GM12878 (cell line): ENCODE results near the gene AMPH. TPM values are rescaled to one million over a fixed set of nuclear protein-coding genes. Genes with fewer than 3 reads are reported as not detected.

Experiments
- ATAC-seq: fragments of 200-7000 bp; cut with Tn5 transposase; 3 replicates; pipeline ENCODE4 v1.9.1; 2020; ENCODE audit warnings: mild to moderate bottlenecking, moderate library complexity
- BruUV-seq: library from RNA; stranded (reverse); fragments of 400-500 nt; replicated peaks from 2 replicates; lab custom pipeline; 2021; lab: Mats Ljungman, UMichigan
- CTCF ChIA-PET: fragments of 300-600 bp; sonication (Branson Sonifier 250); formaldehyde crosslinking; extraction: SDS; loops from one replicate; lab custom pipeline; 2021; ENCODE audit warnings: inconsistent platforms; lab: Yijun Ruan, JAX
- POLR2A ChIA-PET: fragments of 350-600 bp; formaldehyde crosslinking; extraction: SDS; loops from one replicate; lab custom pipeline; 2021; ENCODE audit warnings: inconsistent platforms; lab: Charles Lee
- RAD21 ChIA-PET: fragments of 300-600 bp; sonication (Branson Sonifier 250); formaldehyde crosslinking; loops from one replicate; lab custom pipeline; 2023; ENCODE audit warnings: antibody characterized with exemption; ENCODE audit not compliant: unreplicated experiment; lab: Charles Lee
- SMC1A ChIA-PET: fragments of 300-600 bp; sonication (Branson Sonifier 250); formaldehyde crosslinking; loops from one replicate; lab custom pipeline; 2023; ENCODE audit not compliant: unreplicated experiment, uncharacterized antibody; lab: Charles Lee
- DNase-seq: peaks from one replicate; pipeline ENCODE4 v3.0.0-alpha.2; 2011; ENCODE audit warnings: low read depth, low spot score
- FAIRE-seq: peaks from 3 replicates; lab custom pipeline; 2011; peaks lifted over from hg19 to GRCh38; lab: Jason Lieb, UNC
- H2AFZ ChIP-seq: 2 replicates; pipeline ENCODE4 v1.6.0; 2011; ENCODE audit warnings: low read depth, low read length, control low read depth; ENCODE audit not compliant: control insufficient read depth
- H3K27ac ChIP-seq: 2 replicates; pipeline ENCODE4 v1.5.1; 2011; ENCODE audit warnings: control low read depth; ENCODE audit not compliant: control insufficient read depth, insufficient read depth
- H3K27me3 ChIP-seq, 2 experiments: replicated peaks in 1 of 2; 2 replicates each; pipeline versions ENCODE4 v1.6.0 to v1.6.1; 2011; ENCODE audit warnings: low read length in 1 of 2; ENCODE audit not compliant: control insufficient read depth in 2 of 2, insufficient read depth in 2 of 2
- H3K36me3 ChIP-seq, 2 experiments: 2 replicates each; pipeline ENCODE4 v1.5.1; 2011; ENCODE audit warnings: low read length in 1 of 2; ENCODE audit not compliant: control insufficient read depth in 2 of 2, insufficient read depth in 2 of 2
- H3K4me1 ChIP-seq: 2 replicates; pipeline ENCODE4 v1.6.1; 2011; ENCODE audit warnings: mild to moderate bottlenecking, low read length, moderate library complexity, mixed read lengths; ENCODE audit not compliant: control insufficient read depth, insufficient read depth
- H3K4me2 ChIP-seq: 2 replicates; pipeline ENCODE4 v1.6.0; 2011; ENCODE audit warnings: control low read depth; ENCODE audit not compliant: control insufficient read depth, insufficient read depth
- H3K4me3 ChIP-seq: fragments of 200-600 bp; sonication (generic); 2 replicates; pipeline ENCODE4 v1.5.1; 2016
- H3K79me2 ChIP-seq: 2 replicates; pipeline ENCODE4 v1.6.0; 2011; ENCODE audit warnings: low read length; ENCODE audit not compliant: control insufficient read depth, insufficient read depth
- H3K9ac ChIP-seq: 2 replicates; pipeline ENCODE4 v1.8.0; 2011; ENCODE audit warnings: low read length, control low read depth, mixed read lengths; ENCODE audit not compliant: control insufficient read depth, insufficient read depth
- H3K9me3 ChIP-seq: replicated peaks from 3 replicates; pipeline ENCODE4 v1.5.1; 2011; ENCODE audit warnings: mild to moderate bottlenecking, low read length; ENCODE audit not compliant: control insufficient read depth, insufficient read depth
- H4K20me1 ChIP-seq: 2 replicates; pipeline ENCODE4 v1.6.0; 2011; ENCODE audit not compliant: control insufficient read depth, insufficient read depth
- CBFB ChIP-seq: IDR thresholded peaks from 2 replicates; pipeline ENCODE4 v1.6.1; 2016; ENCODE audit warnings: antibody characterized with exemption, low read depth
- CREB1 ChIP-seq: IDR thresholded peaks from 2 replicates; pipeline ENCODE4 v1.6.1; 2012; ENCODE audit warnings: low read depth, mild to moderate bottlenecking, inconsistent platforms
- EED ChIP-seq: sonication (generic); IDR thresholded peaks from 2 replicates; pipeline ENCODE4 v1.6.1; 2016; ENCODE audit warnings: antibody characterized with exemption, low read depth
- EP300 ChIP-seq, 2 experiments: fragments of 150-350 bp in 1 of 2; IDR thresholded peaks; 2 replicates each; pipeline ENCODE4 v1.6.1; 2011 to 2012; ENCODE audit warnings: low read depth in 2 of 2, low read length in 2 of 2, borderline replicate concordance in 1 of 2, improper control_type of control experiment in 1 of 2, inconsistent platforms in 1 of 2; ENCODE audit not compliant: control insufficient read depth in 1 of 2
- GABPA ChIP-seq: IDR thresholded peaks from 2 replicates; pipeline ENCODE4 v1.6.1; 2014; ENCODE audit warnings: antibody characterized with exemption, low read depth, mild to moderate bottlenecking, inconsistent platforms
- IRF4 ChIP-seq: IDR thresholded peaks from 2 replicates; pipeline ENCODE4 v1.6.1; 2011; ENCODE audit warnings: low read depth, low read length
- MTA2 ChIP-seq: fragments of 450-650 bp; IDR thresholded peaks from 2 replicates; pipeline ENCODE4 v1.6.1; 2016; ENCODE audit warnings: low read depth, mild to moderate bottlenecking, moderate library complexity
- NFYA ChIP-seq: IDR thresholded peaks from 2 replicates; pipeline ENCODE4 v1.6.1; 2011; ENCODE audit warnings: low read depth, mild to moderate bottlenecking, low read length, improper control_type of control experiment, borderline replicate concordance
- NR2C2 ChIP-seq: IDR thresholded peaks from 2 replicates; pipeline ENCODE4 v1.6.1; 2011; ENCODE audit warnings: borderline replicate concordance, low read depth; ENCODE audit not compliant: control insufficient read depth, insufficient read length
- SIN3A ChIP-seq: IDR thresholded peaks from 2 replicates; pipeline ENCODE4 v1.6.1; 2012; ENCODE audit warnings: low read depth, low read length, improper control_type of control experiment
- TCF12 ChIP-seq: IDR thresholded peaks from 2 replicates; pipeline ENCODE4 v1.6.1; 2011; ENCODE audit warnings: low read depth, mild to moderate bottlenecking, low read length
- ZNF217 ChIP-seq: fragments of 450-650 bp; IDR thresholded peaks from 2 replicates; pipeline ENCODE4 v1.6.1; 2017; ENCODE audit warnings: antibody characterized with exemption, mild to moderate bottlenecking
- ZNF274 ChIP-seq: IDR thresholded peaks from one replicate; pipeline ENCODE4 v1.8.0; 2011; ENCODE audit not compliant: insufficient read length, insufficient read depth
- ZZZ3 ChIP-seq: IDR thresholded peaks from 2 replicates; pipeline ENCODE4 v1.6.1; 2011; ENCODE audit warnings: low read depth; ENCODE audit not compliant: control insufficient read depth, insufficient read length
- WGBS: methylation state at CpG from one replicate; pipeline ENCODE4 v1.1.6; 2016; ENCODE audit warnings: low lambda C conversion rate; ENCODE audit not compliant: insufficient replicate concordance, insufficient coverage; ENCODE audit errors: missing lambda C conversion rate; 5-methylcytosine and 5-hydroxymethylcytosine counted together
- in situ Hi-C: fragments of 300-500 bp; cut with MboI; formaldehyde crosslinking; loops from 9 replicates; pipeline ENCODE4 v1.14.3; 2018; ENCODE audit warnings: mixed read lengths
- intact Hi-C: fragments of 100-400 bp; cut with micrococcal nuclease; formaldehyde crosslinking; loops from one replicate; pipeline ENCODE4 v1.14.2; 2022; ENCODE audit not compliant: unreplicated experiment
- polyA plus RNA-seq, 11 experiments: library from polyadenylated mRNA; depleted of rRNA in 4 of 11; unstranded in 6 of 11; stranded (reverse) in 5 of 11; fragments of >200 nt; fragmentation: Nextera tagmentation in 4 of 11; fragmentation: Illumina TruSeq in 1 of 11; extraction: Ambion mirVana in 4 of 11; extraction: Trizol in 1 of 11; gene quantifications; 1 replicate in 1 of 11; 2 replicates in 10 of 11; pipeline versions ENCODE4 v1.2.1 to v1.2.3, GENCODE V29; 2011 to 2016; ENCODE audit warnings: inconsistent platforms in 2 of 11, missing spikeins in 2 of 11, low read depth in 1 of 11
- total RNA-seq, 4 experiments: library from RNA; depleted of rRNA in 3 of 4; stranded (reverse); fragments of >200 nt in 3 of 4; fragmentation: Illumina TruSeq in 1 of 4; extraction: Trizol in 1 of 4; gene quantifications; 2 replicates each; pipeline versions ENCODE4 v1.2.1 to v1.2.3, GENCODE V29; 2013 to 2021
- TF ChIP-seq, protein P1 (sequence below): IDR thresholded peaks from 2 replicates; pipeline ENCODE4 v1.6.1; 2012; ENCODE audit warnings: low read depth, low read length, improper control_type of control experiment
- TF ChIP-seq, protein P2 (sequence below): fragments of 450-650 bp; formaldehyde crosslinking; IDR thresholded peaks from 2 replicates; pipeline ENCODE4 v1.4.0; 2020; ENCODE audit warnings: mild to moderate bottlenecking, moderate library complexity

AMPH gene
- total and polyA plus RNA-seq, 10 of the 15 experiments (the other 5 are each of a cell fraction or from before 2014, with no cell fraction given) = 0.03 to 0.24 (median 0.08) TPM; not detected in 2

DNA sequence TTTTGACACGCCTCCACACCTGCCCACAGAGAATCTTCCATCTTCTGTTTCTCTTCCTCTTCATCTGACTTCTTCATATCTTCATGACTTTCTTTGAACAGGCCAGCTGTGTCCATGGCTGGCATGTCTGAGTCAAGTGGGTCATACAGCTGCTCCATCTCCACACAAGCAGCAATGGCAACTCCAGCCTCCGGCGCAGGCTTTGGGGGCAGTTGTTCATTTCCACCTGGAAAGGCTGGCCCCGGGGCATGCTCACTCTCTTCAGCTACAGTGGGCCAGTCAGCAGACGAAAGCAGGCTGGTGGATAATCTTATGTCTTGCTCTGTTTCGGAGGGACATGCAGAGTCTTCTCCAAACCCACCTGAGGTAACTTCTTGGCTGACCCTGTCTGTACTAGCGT, 202.1 kb downstream of the AMPH start:
- H3K4me2 ChIP-seq = no peak overlapping the region
- FAIRE-seq = no peak
- no peak overlapping the region for H3K9ac ChIP-seq
- H3K4me3 ChIP-seq = no peak overlapping the region
- ChIA-PET CTCF (interaction anchor here (0.8 to 2.1 kb wide), 2 partner anchors 9 to 30 kb away, joined by 3 to 5 read pairs; no protein-coding TSS in a partner anchor), RAD21 (no interaction called here), SMC1A (interaction anchor here (1.3 kb wide), 1 partner anchor 10 kb away, joined by 3 read pairs; no protein-coding TSS in a partner anchor)
- H2AFZ ChIP-seq = no peak overlapping the region
- no peaks in the 10 kb centered on the region for H3K27me3 ChIP-seq
- 41% methylated on average over 7 of the region's 7 CpGs for WGBS
- in situ Hi-C loops = no loop called here
- no peaks in the 10 kb centered on the region; the same call in 2 of the 3 replicates for H3K9me3 ChIP-seq
- intact Hi-C loops = no loop called here
- no peak for ATAC-seq
- no TSS peak for BruUV-seq
- no peaks in the 10 kb centered on the region for H4K20me1 ChIP-seq
- TF ChIP-seq GABPA (no peak), TCF12 (no peak), CBFB (no peak), SIN3A (no peak), NFYA (no peak), ZZZ3 (no peak), MTA2 (no peak), IRF4 (no peak), CREB1 (no peak), ZNF274 (no peak), EP300 (IDR thresholded peaks at IDR 0.05; ENCODE audit: borderline replicate concordance in 1 of 2, control insufficient read depth in 1 of 2, low read depth in 2 of 2, low read length in 2 of 2) (no peak), NR2C2 (no peak), ZNF217 (no peak), EED (no peak)
- TF ChIP-seq, protein P1, sequence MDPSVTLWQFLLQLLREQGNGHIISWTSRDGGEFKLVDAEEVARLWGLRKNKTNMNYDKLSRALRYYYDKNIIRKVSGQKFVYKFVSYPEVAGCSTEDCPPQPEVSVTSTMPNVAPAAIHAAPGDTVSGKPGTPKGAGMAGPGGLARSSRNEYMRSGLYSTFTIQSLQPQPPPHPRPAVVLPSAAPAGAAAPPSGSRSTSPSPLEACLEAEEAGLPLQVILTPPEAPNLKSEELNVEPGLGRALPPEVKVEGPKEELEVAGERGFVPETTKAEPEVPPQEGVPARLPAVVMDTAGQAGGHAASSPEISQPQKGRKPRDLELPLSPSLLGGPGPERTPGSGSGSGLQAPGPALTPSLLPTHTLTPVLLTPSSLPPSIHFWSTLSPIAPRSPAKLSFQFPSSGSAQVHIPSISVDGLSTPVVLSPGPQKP = no peak
- TF ChIP-seq, protein P2, sequence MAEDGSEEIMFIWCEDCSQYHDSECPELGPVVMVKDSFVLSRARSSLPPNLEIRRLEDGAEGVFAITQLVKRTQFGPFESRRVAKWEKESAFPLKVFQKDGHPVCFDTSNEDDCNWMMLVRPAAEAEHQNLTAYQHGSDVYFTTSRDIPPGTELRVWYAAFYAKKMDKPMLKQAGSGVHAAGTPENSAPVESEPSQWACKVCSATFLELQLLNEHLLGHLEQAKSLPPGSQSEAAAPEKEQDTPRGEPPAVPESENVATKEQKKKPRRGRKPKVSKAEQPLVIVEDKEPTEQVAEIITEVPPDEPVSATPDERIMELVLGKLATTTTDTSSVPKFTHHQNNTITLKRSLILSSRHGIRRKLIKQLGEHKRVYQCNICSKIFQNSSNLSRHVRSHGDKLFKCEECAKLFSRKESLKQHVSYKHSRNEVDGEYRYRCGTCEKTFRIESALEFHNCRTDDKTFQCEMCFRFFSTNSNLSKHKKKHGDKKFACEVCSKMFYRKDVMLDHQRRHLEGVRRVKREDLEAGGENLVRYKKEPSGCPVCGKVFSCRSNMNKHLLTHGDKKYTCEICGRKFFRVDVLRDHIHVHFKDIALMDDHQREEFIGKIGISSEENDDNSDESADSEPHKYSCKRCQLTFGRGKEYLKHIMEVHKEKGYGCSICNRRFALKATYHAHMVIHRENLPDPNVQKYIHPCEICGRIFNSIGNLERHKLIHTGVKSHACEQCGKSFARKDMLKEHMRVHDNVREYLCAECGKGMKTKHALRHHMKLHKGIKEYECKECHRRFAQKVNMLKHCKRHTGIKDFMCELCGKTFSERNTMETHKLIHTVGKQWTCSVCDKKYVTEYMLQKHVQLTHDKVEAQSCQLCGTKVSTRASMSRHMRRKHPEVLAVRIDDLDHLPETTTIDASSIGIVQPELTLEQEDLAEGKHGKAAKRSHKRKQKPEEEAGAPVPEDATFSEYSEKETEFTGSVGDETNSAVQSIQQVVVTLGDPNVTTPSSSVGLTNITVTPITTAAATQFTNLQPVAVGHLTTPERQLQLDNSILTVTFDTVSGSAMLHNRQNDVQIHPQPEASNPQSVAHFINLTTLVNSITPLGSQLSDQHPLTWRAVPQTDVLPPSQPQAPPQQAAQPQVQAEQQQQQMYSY (CRISPR knock-in tag) = no peak
- TF ChIP-seq, all 136 proteins: peak for 0
- H3K79me2 ChIP-seq = no peaks in the 10 kb centered on the region
- no peaks in the 10 kb centered on the region for H3K36me3 ChIP-seq
- no peaks in the 10 kb centered on the region for H3K4me1 ChIP-seq
- no peak for DNase-seq
- no peak overlapping the region for H3K27ac ChIP-seq
- POLR2A ChIA-PET = no interaction called here
